PC-3 (cell line): Measurements from ENCODE around the gene GLIPR1L1. TPM values are rescaled to one million over a fixed set of nuclear protein-coding genes. Genes with fewer than 3 reads are reported as not detected.

Experiments
- ATAC-seq: fragments of 200-7000 bp; cut with Tn5 transposase; 2 replicates; pipeline ENCODE4 v1.9.1; 2020; ENCODE audit warnings: mild to moderate bottlenecking, moderate library complexity
- BruUV-seq: library from RNA; stranded (reverse); fragments of 400-500 nt; replicated peaks from 2 replicates; lab custom pipeline; 2021; lab: Mats Ljungman, UMichigan
- CTCF ChIA-PET: fragments of 300-600 bp; sonication (Branson Sonifier 250); formaldehyde crosslinking; loops from one replicate; lab custom pipeline; 2022; ENCODE audit warnings: antibody characterized with exemption; lab: Charles Lee
- POLR2A ChIA-PET: fragments of 300-600 bp; sonication (Branson Sonifier 250); formaldehyde crosslinking; loops from one replicate; lab custom pipeline; 2022; ENCODE audit warnings: antibody characterized with exemption; ENCODE audit not compliant: unreplicated experiment; lab: Charles Lee
- DNase-seq: peaks from one replicate; pipeline ENCODE4 v3.0.0-alpha.2; 2015
- H2AFZ ChIP-seq: fragments of 300-600 bp; sonication (generic); 2 replicates; pipeline ENCODE4 v1.6.0; 2016; ENCODE audit warnings: antibody characterized with exemption, low read length
- H3F3A ChIP-seq: fragments of 300-600 bp; sonication (generic); one replicate; pipeline ENCODE4 v1.6.0; 2017; ENCODE audit warnings: antibody characterized with exemption, low read length, control low read depth, mild to moderate bottlenecking; ENCODE audit not compliant: unreplicated experiment
- H3K27ac ChIP-seq: fragments of 300-600 bp; sonication (generic); 2 replicates; pipeline ENCODE4 v1.5.1; 2016; ENCODE audit warnings: mild to moderate bottlenecking, low read length
- H3K27me3 ChIP-seq: fragments of 300-600 bp; sonication (generic); 2 replicates; pipeline ENCODE4 v1.6.1; 2016; ENCODE audit warnings: low read length, mixed read lengths
- H3K36me3 ChIP-seq: fragments of 300-600 bp; sonication (generic); 2 replicates; pipeline ENCODE4 v1.6.1; 2016; ENCODE audit warnings: low read depth, mixed run types, low read length, mixed read lengths
- H3K4me1 ChIP-seq: fragments of 300-600 bp; sonication (generic); 2 replicates; pipeline ENCODE4 v1.5.1; 2016; ENCODE audit warnings: low read length; ENCODE audit not compliant: insufficient read depth
- H3K4me2 ChIP-seq: fragments of 300-600 bp; sonication (generic); 2 replicates; pipeline ENCODE4 v1.6.0; 2016; ENCODE audit warnings: low read length
- H3K4me3 ChIP-seq: fragments of 300-600 bp; sonication (generic); 2 replicates; pipeline ENCODE4 v1.5.1; 2016; ENCODE audit warnings: mild to moderate bottlenecking, low read length, mixed read lengths
- H3K79me2 ChIP-seq: fragments of 300-600 bp; sonication (generic); 2 replicates; pipeline ENCODE4 v1.6.1; 2017; ENCODE audit warnings: low read length, mixed read lengths
- H3K9ac ChIP-seq: fragments of 300-600 bp; sonication (generic); 2 replicates; pipeline ENCODE4 v1.6.0; 2016; ENCODE audit warnings: mild to moderate bottlenecking, low read length
- H3K9me2 ChIP-seq: fragments of 300-600 bp; sonication (generic); replicated peaks from 2 replicates; pipeline ENCODE4 v1.6.1; 2016; ENCODE audit warnings: mixed run types, low read length, mixed read lengths
- H3K9me3 ChIP-seq: fragments of 300-600 bp; sonication (generic); 2 replicates; pipeline ENCODE4 v1.6.1; 2016; ENCODE audit warnings: low read length, mixed read lengths
- H4K20me1 ChIP-seq: fragments of 300-600 bp; sonication (generic); 2 replicates; pipeline ENCODE4 v1.6.1; 2016; ENCODE audit warnings: low read length, mixed read lengths
- EZH2 ChIP-seq: fragments of 300-600 bp; sonication (generic); IDR thresholded peaks from one replicate; pipeline ENCODE4 v1.6.1; 2017; ENCODE audit warnings: antibody characterized with exemption, mild to moderate bottlenecking, low read length; ENCODE audit not compliant: unreplicated experiment
- EZH2phosphoT487 ChIP-seq: fragments of 300-600 bp; sonication (generic); IDR thresholded peaks from 2 replicates; pipeline ENCODE4 v1.6.1; 2018; ENCODE audit warnings: mild to moderate bottlenecking, antibody characterized with exemption, low read length, borderline replicate concordance
- intact Hi-C: fragments of 100-400 bp; cut with micrococcal nuclease; formaldehyde crosslinking; loops from 2 replicates; pipeline ENCODE4 v1.9.0; 2023
- total RNA-seq: library from RNA; depleted of rRNA; stranded (reverse); fragments of >200 nt; gene quantifications from 2 replicates; pipeline ENCODE4 v1.2.3, GENCODE V29; 2014
- TF ChIP-seq, protein P1 (sequence below): fragments of 300-600 bp; sonication (generic); conservative IDR thresholded peaks from 2 replicates; pipeline ENCODE4 v1.5.1; 2017; ENCODE audit warnings: antibody characterized with exemption, low read depth, mild to moderate bottlenecking, low read length

GLIPR1L1 gene
- total RNA-seq, 1 experiment from 2014 or later: not detected

DNA sequence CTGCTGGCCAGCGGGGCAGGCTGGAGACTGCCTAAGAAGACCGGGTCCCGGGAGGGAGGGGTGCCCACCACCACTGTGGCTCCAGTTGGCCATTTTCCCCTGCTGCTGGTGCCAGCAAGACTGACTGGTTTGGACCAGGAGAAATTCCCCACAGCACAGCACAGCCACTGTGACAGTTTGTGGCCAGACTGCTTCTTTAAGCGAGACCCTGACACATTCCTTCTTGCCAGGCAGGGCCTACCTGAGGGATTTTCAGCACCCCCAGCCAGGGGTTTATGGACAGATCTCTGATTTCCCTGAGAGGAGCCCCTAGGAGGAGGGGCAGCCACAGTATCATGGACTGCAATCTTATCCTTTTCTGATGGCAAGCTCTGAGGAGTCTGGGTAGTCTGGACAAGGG is 15.5 kb downstream of the GLIPR1L1 start:
- no peaks in the 10 kb centered on the region for H3K9me2 ChIP-seq
- ChIA-PET POLR2A (no interaction called here), CTCF (no interaction called here)
- H2AFZ ChIP-seq: no peak overlapping the region
- TF ChIP-seq, protein P1, sequence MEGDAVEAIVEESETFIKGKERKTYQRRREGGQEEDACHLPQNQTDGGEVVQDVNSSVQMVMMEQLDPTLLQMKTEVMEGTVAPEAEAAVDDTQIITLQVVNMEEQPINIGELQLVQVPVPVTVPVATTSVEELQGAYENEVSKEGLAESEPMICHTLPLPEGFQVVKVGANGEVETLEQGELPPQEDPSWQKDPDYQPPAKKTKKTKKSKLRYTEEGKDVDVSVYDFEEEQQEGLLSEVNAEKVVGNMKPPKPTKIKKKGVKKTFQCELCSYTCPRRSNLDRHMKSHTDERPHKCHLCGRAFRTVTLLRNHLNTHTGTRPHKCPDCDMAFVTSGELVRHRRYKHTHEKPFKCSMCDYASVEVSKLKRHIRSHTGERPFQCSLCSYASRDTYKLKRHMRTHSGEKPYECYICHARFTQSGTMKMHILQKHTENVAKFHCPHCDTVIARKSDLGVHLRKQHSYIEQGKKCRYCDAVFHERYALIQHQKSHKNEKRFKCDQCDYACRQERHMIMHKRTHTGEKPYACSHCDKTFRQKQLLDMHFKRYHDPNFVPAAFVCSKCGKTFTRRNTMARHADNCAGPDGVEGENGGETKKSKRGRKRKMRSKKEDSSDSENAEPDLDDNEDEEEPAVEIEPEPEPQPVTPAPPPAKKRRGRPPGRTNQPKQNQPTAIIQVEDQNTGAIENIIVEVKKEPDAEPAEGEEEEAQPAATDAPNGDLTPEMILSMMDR: no peak
- TF ChIP-seq EZH2phosphoT487 (no peak), EZH2 (no peak)
- H3K4me2 ChIP-seq: no peak overlapping the region
- no TSS peak for BruUV-seq
- peaks cover 11% of the 10 kb centered on the region for H3K4me1 ChIP-seq
- H4K20me1 ChIP-seq: no peaks in the 10 kb centered on the region
- H3K9ac ChIP-seq: no peak overlapping the region
- ATAC-seq: no peak
- H3K27ac ChIP-seq: no peak overlapping the region
- no peaks in the 10 kb centered on the region for H3K27me3 ChIP-seq
- no peaks in the 10 kb centered on the region for H3K9me3 ChIP-seq
- no peak for DNase-seq
- intact Hi-C loops: no loop called here
- no peaks in the 10 kb centered on the region for H3K36me3 ChIP-seq
- H3K79me2 ChIP-seq: no peaks in the 10 kb centered on the region
- H3F3A ChIP-seq: no peaks in the 10 kb centered on the region
- H3K4me3 ChIP-seq: no peak overlapping the region

DNA sequence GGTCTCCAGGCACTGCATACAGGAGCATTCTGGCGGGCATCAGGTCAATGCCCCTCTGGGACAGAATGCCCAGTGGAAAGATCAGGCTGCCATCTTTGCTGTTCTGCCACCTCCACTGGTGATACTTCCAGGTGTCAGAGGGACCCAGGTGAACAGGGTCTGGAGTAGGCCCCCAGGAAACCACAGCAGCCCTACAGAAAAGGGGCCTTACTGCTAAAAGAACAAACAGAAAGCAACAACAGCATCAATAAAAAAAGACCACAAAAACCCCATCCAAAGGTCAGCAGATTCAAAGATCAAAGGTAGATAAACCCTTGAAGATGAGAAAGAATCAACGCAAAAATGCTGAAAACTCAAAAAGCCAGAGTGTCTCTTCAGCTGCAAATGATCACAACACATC is 15.9 kb downstream of the GLIPR1L1 start:
- H4K20me1 ChIP-seq: no peaks in the 10 kb centered on the region
- intact Hi-C loops: no loop called here
- H3K9me2 ChIP-seq: no peaks in the 10 kb centered on the region
- peaks cover 7% of the 10 kb centered on the region for H3K4me1 ChIP-seq
- no peak overlapping the region for H2AFZ ChIP-seq
- H3K4me3 ChIP-seq: no peak overlapping the region
- CTCF ChIA-PET: no interaction called here
- H3K4me2 ChIP-seq: no peak overlapping the region
- H3K36me3 ChIP-seq: no peaks in the 10 kb centered on the region
- no peaks in the 10 kb centered on the region for H3K27me3 ChIP-seq
- no peaks in the 10 kb centered on the region for H3K9me3 ChIP-seq
- DNase-seq: no peak
- H3K27ac ChIP-seq: no peak overlapping the region
- H3K9ac ChIP-seq: no peak overlapping the region
- H3F3A ChIP-seq: no peaks in the 10 kb centered on the region
- POLR2A ChIA-PET: interaction anchor here (0.7 kb wide), 1 partner anchor 19 kb away, joined by 3 read pairs; no protein-coding TSS in a partner anchor
- TF ChIP-seq EZH2phosphoT487 (no peak), EZH2 (no peak)
- TF ChIP-seq, protein P1: no peak
- BruUV-seq: no TSS peak
- H3K79me2 ChIP-seq: no peaks in the 10 kb centered on the region
- no peak for ATAC-seq

DNA sequence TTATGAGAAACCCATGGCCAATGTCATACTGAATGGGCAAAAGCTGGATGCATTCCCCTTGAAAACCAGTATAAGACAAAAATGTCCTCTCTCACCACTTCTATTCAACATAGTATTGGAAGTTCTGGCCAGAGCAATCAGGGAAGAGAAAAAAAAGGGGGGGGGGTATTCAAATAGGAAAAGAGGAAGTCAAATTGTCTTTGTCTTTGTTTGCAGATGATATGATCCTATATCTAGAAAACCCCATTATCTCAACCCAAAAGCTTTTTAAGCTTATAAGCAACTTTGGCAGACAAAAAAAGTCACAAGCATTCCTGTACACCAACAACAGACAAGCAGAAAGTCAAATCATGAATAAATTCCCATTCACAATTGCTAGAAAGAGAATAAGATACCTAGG is 19.5 kb downstream of the GLIPR1L1 start:
- Histone ChIP-seq H3F3A (no peaks in the 10 kb centered on the region), H3K9me2 (no peaks in the 10 kb centered on the region), H3K27me3 (no peaks in the 10 kb centered on the region), H2AFZ (no peak overlapping the region), H3K4me2 (no peak overlapping the region), H3K79me2 (no peaks in the 10 kb centered on the region), H3K27ac (no peak overlapping the region), H3K9ac (no peak overlapping the region), H3K4me3 (no peak overlapping the region), H3K36me3 (no peaks in the 10 kb centered on the region), H4K20me1 (no peaks in the 10 kb centered on the region), H3K9me3 (no peaks in the 10 kb centered on the region), H3K4me1 (no peaks in the 10 kb centered on the region)
- intact Hi-C loops: no loop called here
- CTCF ChIA-PET: no interaction called here
- no peak for DNase-seq
- TF ChIP-seq, protein P1: no peak
- TF ChIP-seq EZH2phosphoT487 (no peak), EZH2 (no peak)
- no peak for ATAC-seq
- no TSS peak for BruUV-seq
- POLR2A ChIA-PET: no interaction called here
